VCaP (cell line): ENCODE measurements around the gene KNTC1.
"Not testable (repeated sequence)": the region's sequence is repeated elsewhere in the genome, so short reads cannot be mapped to it uniquely, and the experiment has no call there.

ENCODE experiments used
- H3K27ac ChIP-seq: fragments of 450-650 bp; 2 replicates; pipeline ENCODE4 v1.5.1; 2017
- TF ChIP-seq, protein P1 (sequence below): fragments of 450-650 bp; conservative IDR thresholded peaks from 2 replicates; pipeline ENCODE4 v1.5.1; 2017; ENCODE audit warnings: mild to moderate bottlenecking, moderate library complexity

KNTC1 gene

DNA sequence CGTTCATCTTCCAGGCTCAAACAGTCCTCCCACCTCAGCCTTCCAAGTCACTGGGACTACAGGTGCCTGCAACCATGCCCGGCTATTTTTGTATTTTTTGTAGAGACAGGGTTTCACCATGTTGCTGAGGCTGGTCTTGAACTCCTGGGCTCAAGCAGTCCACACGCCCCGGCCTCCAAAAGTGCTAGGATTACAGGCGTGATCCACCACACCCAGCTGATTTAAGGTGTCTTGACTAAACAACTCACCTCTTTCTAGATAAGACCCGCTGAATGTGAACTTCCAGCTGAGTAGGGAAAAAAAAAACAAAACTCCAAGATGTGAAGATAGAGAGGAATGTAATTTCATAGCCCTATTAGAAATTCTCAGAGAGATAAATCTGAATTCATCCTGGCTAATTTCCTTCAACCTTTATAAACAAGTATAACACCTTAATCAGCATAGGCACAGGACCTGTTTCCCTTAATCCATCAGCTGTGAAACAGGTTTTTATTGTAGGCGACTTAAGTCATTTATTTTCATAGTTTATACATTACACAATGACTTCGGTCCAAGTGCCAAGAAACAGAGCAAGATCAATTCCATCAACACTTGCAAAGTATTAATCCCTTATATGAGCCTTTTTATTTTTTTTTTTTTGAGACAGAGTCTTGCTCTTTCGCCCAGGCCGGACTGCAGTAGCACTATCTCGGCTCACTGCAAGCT, 124.6 kb downstream of the KNTC1 start:
- H3K27ac ChIP-seq: peak overlapping the region; percentile 60
- TF ChIP-seq, protein P1, sequence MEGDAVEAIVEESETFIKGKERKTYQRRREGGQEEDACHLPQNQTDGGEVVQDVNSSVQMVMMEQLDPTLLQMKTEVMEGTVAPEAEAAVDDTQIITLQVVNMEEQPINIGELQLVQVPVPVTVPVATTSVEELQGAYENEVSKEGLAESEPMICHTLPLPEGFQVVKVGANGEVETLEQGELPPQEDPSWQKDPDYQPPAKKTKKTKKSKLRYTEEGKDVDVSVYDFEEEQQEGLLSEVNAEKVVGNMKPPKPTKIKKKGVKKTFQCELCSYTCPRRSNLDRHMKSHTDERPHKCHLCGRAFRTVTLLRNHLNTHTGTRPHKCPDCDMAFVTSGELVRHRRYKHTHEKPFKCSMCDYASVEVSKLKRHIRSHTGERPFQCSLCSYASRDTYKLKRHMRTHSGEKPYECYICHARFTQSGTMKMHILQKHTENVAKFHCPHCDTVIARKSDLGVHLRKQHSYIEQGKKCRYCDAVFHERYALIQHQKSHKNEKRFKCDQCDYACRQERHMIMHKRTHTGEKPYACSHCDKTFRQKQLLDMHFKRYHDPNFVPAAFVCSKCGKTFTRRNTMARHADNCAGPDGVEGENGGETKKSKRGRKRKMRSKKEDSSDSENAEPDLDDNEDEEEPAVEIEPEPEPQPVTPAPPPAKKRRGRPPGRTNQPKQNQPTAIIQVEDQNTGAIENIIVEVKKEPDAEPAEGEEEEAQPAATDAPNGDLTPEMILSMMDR: no peak

DNA sequence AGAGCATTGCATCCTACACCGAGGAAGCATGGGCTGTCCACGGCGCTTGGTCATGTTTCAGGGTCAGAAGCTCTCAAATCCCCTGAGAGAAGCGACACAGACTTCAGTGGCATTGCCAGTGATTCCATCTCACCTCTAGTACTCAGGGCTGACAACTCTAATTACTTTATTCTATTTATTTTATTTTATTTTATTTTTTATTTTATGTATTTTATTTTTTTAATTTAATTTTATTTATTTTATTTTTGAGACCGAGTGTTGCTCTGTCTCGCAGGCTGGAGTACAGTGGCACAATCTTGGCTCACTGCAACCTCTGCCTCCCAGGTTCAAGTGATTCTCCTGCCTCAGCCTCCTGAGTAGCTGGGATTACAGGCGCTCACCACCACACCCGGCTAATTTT, 126.2 kb downstream of the KNTC1 start:
- H3K27ac ChIP-seq: not testable (repeated sequence)

DNA sequence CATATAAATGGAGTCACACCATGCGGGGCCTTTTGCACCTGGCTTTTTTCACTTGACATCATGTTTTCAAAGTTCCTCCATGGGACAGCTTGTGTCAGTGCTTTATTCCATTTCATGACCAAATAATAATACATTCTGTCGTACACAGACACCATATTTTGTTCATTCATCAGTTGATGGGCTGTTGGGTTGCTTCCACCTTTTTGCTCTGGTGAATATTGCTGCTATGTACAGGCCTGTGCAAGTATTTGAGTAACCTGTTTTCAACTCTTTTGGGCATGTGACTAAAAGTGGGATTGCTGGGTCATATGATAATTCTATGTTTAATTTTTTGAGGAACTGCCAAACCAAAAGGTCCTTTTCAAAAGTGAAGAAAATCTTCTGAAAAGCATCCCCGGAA, 129.2 kb downstream of the KNTC1 start:
- H3K27ac ChIP-seq: no peak overlapping the region
- TF ChIP-seq, protein P1: no peak

DNA sequence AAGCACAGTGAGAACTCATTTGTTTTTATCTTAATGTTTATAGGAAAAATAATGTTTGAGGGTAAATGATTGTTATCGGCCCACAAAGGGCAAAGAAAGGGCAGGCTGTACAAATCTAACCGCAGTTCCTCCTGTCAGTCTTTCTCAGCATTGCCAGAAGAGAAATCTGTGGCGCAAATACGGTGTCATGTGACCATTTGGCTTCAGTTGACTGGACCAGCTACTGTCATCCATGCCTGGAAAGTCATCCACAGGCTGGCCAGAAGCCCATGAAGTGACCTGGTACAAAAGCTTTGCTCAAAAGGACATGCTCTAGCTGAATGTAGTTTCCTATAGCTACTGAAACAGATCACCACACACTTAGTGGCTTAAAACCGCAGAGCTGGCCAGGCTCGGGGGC, 132.5 kb downstream of the KNTC1 start:
- TF ChIP-seq, protein P1: no peak
- peak overlapping the region; percentile 87 for H3K27ac ChIP-seq

DNA sequence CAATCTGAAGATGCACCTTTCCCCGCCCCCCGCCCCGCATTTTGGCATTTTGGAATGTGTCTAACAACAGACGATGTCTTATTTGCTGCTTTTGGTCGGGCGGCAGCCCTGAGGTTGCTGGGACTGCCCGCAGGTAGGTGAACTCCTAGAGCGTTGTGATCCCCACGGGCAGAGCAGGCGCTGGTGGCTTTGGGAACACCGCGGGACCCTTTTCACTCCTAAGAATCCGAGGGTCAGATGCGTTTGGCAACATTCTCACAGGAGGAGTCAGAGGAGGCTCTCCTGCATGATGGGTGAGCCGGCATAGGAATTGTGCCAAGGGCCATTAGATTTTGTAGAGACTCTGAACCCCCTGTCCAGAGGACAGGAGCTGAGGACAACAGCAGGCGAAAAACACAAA, 134.2 kb downstream of the KNTC1 start:
- TF ChIP-seq, protein P1: no peak
- H3K27ac ChIP-seq: peak overlapping the region; percentile 87

DNA sequence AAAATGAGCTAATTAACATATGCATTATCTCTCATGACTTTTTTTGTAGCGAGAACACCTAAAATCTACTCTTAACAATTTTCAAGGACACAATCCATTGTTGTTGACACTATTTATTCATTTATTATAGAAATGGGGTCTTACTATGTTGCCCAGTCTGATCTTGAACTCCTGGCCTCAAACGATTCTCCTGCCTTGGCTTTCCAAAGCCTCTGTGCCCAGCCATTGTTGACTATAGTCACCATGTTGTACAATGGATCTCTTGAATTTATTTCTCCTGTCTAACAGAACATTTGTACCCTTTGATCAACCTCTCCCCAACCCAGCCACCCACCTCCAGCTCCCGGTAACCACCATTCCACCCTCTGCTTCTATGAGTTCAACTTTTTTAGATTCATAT, 134.9 kb downstream of the KNTC1 start:
- TF ChIP-seq, protein P1: no peak
- H3K27ac ChIP-seq: no peak overlapping the region

DNA sequence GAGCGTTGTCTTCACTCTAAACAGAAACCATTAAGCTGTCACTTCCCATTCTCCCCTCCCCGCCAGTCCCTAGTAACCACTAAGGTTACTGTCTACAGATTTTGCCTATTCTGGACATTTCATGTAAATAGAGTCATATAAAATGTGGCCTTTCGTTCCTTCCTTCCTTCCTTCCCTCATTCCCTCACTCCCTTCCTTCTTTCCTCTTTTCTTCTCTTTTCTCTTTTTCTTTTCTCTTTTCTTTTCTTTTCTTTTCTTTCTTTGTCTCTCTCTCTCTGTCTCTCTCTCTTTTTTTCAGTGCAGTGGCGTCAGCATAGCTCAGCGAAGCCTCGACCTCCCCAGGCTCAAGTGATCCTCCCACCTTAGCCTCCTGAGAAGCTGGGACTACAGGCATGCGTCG, 138.3 kb downstream of the KNTC1 start:
- H3K27ac ChIP-seq: no peak overlapping the region
- TF ChIP-seq, protein P1: no peak

DNA sequence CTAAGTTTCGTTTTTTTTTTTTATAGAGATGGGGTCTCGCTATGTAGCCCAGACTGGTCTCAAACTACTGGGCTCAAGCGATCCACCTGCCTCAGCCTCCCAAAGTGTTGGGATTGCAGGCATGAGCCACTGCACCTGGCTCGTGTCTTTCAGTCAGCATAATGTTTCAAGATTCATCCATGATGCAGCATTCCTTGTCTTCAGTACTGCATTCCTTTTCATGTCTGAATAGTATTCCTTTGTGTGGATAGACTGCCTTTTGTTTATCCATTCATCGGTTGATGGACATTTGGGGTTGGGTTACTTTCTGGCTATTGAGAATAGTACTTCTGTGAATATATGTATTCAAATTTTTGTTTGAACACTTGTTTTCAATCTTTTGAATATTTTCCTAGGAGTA, 138.7 kb downstream of the KNTC1 start:
- no peak overlapping the region for H3K27ac ChIP-seq
- TF ChIP-seq, protein P1: no peak
